Measurements from ENCODE around the gene MPZ.

The MPZ gene

DNA sequence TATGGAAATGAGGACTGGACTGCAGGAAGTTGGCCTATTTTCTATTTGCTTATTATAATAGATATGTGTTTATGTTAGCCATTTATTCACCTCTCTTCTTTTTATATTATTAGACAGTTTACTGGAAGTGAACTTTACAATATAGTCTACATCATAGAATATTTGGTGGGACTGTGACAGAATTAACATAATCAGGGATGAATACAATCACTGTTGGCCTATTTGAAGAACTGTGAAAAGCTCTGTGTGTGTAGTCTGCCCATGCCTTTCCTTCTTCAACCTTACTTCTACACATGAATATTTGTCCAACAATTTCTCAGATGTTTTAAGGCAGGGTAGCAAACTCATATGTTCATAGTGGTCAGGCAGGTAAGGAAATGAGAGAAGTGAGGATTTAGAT lies 12.4 kb downstream of the MPZ start:
- Histone ChIP-seq H4K8ac (ENCODE audit: low read depth, low read length) (no peak overlapping the region), H3K56ac (ENCODE audit: low read length) (no peak overlapping the region), H3K79me1 (ENCODE audit: low read length) (no peaks in the 10 kb centered on the region), H3K36me3 (ENCODE audit: control insufficient read depth, insufficient read depth, low read length) (no peaks in the 10 kb centered on the region), H3K27me3 (ENCODE audit: insufficient read depth, low read length, poor library complexity) (no peaks in the 10 kb centered on the region), H3K23ac (ENCODE audit: low read length) (no peak overlapping the region), H3K4me2 (ENCODE audit: low read length) (no peak overlapping the region), H3K9ac (ENCODE audit: low read length) (no peak overlapping the region), H3K4me1 (ENCODE audit: control insufficient read depth, low read depth, low read length) (no peaks in the 10 kb centered on the region), H2BK5ac (ENCODE audit: low read length) (no peak overlapping the region), H2BK120ac (ENCODE audit: low read depth, low read length) (no peak overlapping the region), H3K4me3 (ENCODE audit: low read length) (no peak overlapping the region), H2BK15ac (replicated peaks; ENCODE audit: low read depth) (no peak overlapping the region), H3K4ac (ENCODE audit: low read depth, low read length) (no peak overlapping the region), H4K5ac (ENCODE audit: low read length) (no peak overlapping the region), H3K79me2 (ENCODE audit: control insufficient read depth, insufficient read depth, low read length) (no peaks in the 10 kb centered on the region), H3K18ac (ENCODE audit: low read length) (no peak overlapping the region), H3K27ac (ENCODE audit: low read depth, low read length) (no peak overlapping the region), H2AK5ac (ENCODE audit: low read length) (no peak overlapping the region)
- no peak for DNase-seq

DNA sequence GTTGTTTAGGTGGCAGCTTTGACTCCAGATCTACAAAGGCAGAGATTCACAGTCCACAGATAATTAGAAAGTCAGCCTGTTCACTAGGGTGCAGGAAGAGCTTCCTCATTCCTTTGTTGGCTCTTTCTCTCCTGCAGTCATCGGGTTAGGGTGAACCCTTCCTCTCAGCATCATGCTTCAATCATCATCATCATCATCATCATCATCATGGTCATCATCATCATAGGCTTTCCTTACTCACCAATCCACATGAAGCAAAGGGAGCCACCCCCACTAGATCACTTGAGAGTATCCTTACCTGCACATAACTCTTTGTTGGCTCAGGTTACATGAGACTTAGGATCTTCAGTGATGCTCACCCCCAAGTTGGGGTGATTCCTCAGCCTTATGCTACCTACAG lies 19.0 kb downstream of the MPZ start:
- Histone ChIP-seq H2BK15ac (replicated peaks; ENCODE audit: low read depth) (no peak overlapping the region), H3K9ac (ENCODE audit: low read length) (no peak overlapping the region), H3K4me2 (ENCODE audit: low read length) (no peak overlapping the region), H3K27me3 (ENCODE audit: insufficient read depth, low read length, poor library complexity) (no peaks in the 10 kb centered on the region), H3K56ac (ENCODE audit: low read length) (no peak overlapping the region), H3K4ac (ENCODE audit: low read depth, low read length) (no peak overlapping the region), H3K4me3 (ENCODE audit: low read length) (no peak overlapping the region), H3K79me1 (ENCODE audit: low read length) (no peaks in the 10 kb centered on the region), H4K8ac (ENCODE audit: low read depth, low read length) (no peak overlapping the region), H3K36me3 (ENCODE audit: control insufficient read depth, insufficient read depth, low read length) (no peaks in the 10 kb centered on the region), H3K18ac (ENCODE audit: low read length) (no peak overlapping the region), H3K23ac (ENCODE audit: low read length) (no peak overlapping the region), H2AK5ac (ENCODE audit: low read length) (no peak overlapping the region), H3K4me1 (ENCODE audit: control insufficient read depth, low read depth, low read length) (no peaks in the 10 kb centered on the region), H2BK5ac (ENCODE audit: low read length) (no peak overlapping the region), H4K5ac (ENCODE audit: low read length) (no peak overlapping the region), H3K27ac (ENCODE audit: low read depth, low read length) (no peak overlapping the region), H3K79me2 (ENCODE audit: control insufficient read depth, insufficient read depth, low read length) (no peaks in the 10 kb centered on the region), H2BK120ac (ENCODE audit: low read depth, low read length) (no peak overlapping the region)
- no peak for DNase-seq
- WGBS (ENCODE audit: extremely low coverage, insufficient coverage, low lambda C conversion rate) = no CpG with 5 or more reads among the region's 1 CpG

DNA sequence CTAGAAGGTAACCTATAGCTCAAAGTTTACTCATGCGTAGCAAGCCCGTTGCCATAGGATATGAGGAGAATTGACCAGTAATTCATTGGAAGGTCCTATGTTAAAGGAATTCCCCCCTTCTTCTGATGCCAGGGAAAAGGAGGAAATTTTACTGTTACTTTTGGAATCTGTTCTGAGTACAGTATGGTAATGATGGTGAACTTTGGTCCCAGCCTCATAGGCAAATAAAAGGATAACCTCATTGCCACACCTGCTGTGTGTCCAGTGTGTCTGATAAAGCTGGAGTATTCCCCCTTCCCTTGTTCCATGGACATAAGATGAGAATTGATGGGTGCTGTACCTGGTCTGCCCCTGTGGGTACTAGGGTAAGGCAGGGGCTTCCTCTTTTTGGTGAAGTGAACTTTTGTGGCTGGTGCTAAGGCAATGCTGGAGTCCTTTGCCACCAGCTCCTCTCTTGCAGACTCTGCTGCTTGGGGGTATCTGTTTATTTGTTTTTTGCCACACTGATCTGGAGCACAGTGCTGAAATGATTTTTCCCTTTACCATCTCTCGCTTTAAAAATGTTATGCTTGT lies 22.2 kb downstream of the MPZ start:
- Histone ChIP-seq H3K9ac (ENCODE audit: low read length) (no peak overlapping the region), H3K27ac (ENCODE audit: low read depth, low read length) (no peak overlapping the region), H4K8ac (ENCODE audit: low read depth, low read length) (no peak overlapping the region), H3K4me2 (ENCODE audit: low read length) (no peak overlapping the region), H3K23ac (ENCODE audit: low read length) (no peak overlapping the region), H3K27me3 (ENCODE audit: insufficient read depth, low read length, poor library complexity) (no peaks in the 10 kb centered on the region), H3K79me1 (ENCODE audit: low read length) (no peaks in the 10 kb centered on the region), H3K4ac (ENCODE audit: low read depth, low read length) (no peak overlapping the region), H4K5ac (ENCODE audit: low read length) (no peak overlapping the region), H3K56ac (ENCODE audit: low read length) (no peak overlapping the region), H3K4me1 (ENCODE audit: control insufficient read depth, low read depth, low read length) (no peaks in the 10 kb centered on the region), H3K36me3 (ENCODE audit: control insufficient read depth, insufficient read depth, low read length) (no peaks in the 10 kb centered on the region), H2BK5ac (ENCODE audit: low read length) (no peak overlapping the region), H2BK15ac (replicated peaks; ENCODE audit: low read depth) (no peak overlapping the region), H2BK120ac (ENCODE audit: low read depth, low read length) (no peak overlapping the region), H2AK5ac (ENCODE audit: low read length) (no peak overlapping the region), H3K79me2 (ENCODE audit: control insufficient read depth, insufficient read depth, low read length) (no peaks in the 10 kb centered on the region), H3K18ac (ENCODE audit: low read length) (no peak overlapping the region), H3K4me3 (ENCODE audit: low read length) (no peak overlapping the region)
- no peak for DNase-seq
- no CpG with 5 or more reads among the region's 3 CpGs for WGBS (ENCODE audit: extremely low coverage, insufficient coverage, low lambda C conversion rate)

DNA sequence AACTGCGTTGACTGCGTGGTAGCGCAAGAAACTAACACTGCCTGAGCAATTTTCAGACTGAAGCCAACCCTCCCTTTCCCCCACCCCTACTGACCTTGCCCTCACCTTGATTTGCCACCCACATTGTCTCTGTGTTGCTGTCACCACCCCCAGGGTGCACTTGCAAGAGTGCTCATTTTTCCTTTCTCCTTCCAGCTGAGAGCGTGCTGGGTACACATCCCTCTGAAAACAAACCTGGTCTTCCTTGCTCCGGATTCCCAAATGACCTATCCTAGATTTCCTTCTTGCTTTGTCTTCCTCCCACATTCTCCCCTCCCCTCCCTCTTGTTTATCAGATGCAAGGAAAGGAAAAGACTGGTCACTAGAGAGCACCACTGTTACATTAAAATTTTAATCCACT lies 24.2 kb downstream of the MPZ start:
- Histone ChIP-seq H3K4me2 (ENCODE audit: low read length) (no peak overlapping the region), H3K79me1 (ENCODE audit: low read length) (no peaks in the 10 kb centered on the region), H3K56ac (ENCODE audit: low read length) (no peak overlapping the region), H3K9ac (ENCODE audit: low read length) (no peak overlapping the region), H2AK5ac (ENCODE audit: low read length) (no peak overlapping the region), H2BK15ac (replicated peaks; ENCODE audit: low read depth) (no peak overlapping the region), H3K4me3 (ENCODE audit: low read length) (no peak overlapping the region), H4K8ac (ENCODE audit: low read depth, low read length) (no peak overlapping the region), H3K36me3 (ENCODE audit: control insufficient read depth, insufficient read depth, low read length) (no peaks in the 10 kb centered on the region), H3K27ac (ENCODE audit: low read depth, low read length) (no peak overlapping the region), H3K4me1 (ENCODE audit: control insufficient read depth, low read depth, low read length) (no peaks in the 10 kb centered on the region), H3K27me3 (ENCODE audit: insufficient read depth, low read length, poor library complexity) (no peaks in the 10 kb centered on the region), H2BK5ac (ENCODE audit: low read length) (no peak overlapping the region), H2BK120ac (ENCODE audit: low read depth, low read length) (no peak overlapping the region), H3K4ac (ENCODE audit: low read depth, low read length) (no peak overlapping the region), H4K5ac (ENCODE audit: low read length) (no peak overlapping the region), H3K79me2 (ENCODE audit: control insufficient read depth, insufficient read depth, low read length) (no peaks in the 10 kb centered on the region), H3K23ac (ENCODE audit: low read length) (no peak overlapping the region), H3K18ac (ENCODE audit: low read length) (no peak overlapping the region)
- WGBS (ENCODE audit: extremely low coverage, insufficient coverage, low lambda C conversion rate) = no CpG with 5 or more reads among the region's 5 CpGs
- no peak for DNase-seq

DNA sequence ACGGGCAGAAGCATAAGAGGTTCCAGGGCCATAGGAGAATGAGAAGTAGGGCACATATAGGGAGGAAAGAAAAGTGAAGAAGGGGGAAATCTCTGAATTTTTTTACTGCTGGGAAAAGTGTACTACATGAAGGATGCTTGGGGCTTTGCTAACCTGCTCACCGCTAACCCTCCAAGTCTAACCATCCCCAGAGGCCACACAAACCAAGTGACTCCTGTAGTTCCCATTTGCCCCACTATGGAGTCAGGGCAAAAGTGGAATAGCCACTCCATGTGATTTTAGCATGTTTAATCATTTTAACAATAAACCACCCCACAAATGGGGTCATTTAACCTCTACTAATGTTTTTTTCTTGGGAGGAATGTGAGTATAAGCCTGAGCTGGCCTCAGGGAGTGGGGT lies 24.7 kb downstream of the MPZ start:
- Histone ChIP-seq H3K4me1 (ENCODE audit: control insufficient read depth, low read depth, low read length) (no peaks in the 10 kb centered on the region), H3K23ac (ENCODE audit: low read length) (no peak overlapping the region), H2BK15ac (replicated peaks; ENCODE audit: low read depth) (no peak overlapping the region), H3K79me2 (ENCODE audit: control insufficient read depth, insufficient read depth, low read length) (no peaks in the 10 kb centered on the region), H4K8ac (ENCODE audit: low read depth, low read length) (no peak overlapping the region), H3K27me3 (ENCODE audit: insufficient read depth, low read length, poor library complexity) (no peaks in the 10 kb centered on the region), H2BK5ac (ENCODE audit: low read length) (no peak overlapping the region), H3K79me1 (ENCODE audit: low read length) (no peaks in the 10 kb centered on the region), H4K5ac (ENCODE audit: low read length) (no peak overlapping the region), H3K4me2 (ENCODE audit: low read length) (no peak overlapping the region), H3K4ac (ENCODE audit: low read depth, low read length) (no peak overlapping the region), H3K9ac (ENCODE audit: low read length) (no peak overlapping the region), H3K27ac (ENCODE audit: low read depth, low read length) (no peak overlapping the region), H3K56ac (ENCODE audit: low read length) (no peak overlapping the region), H2AK5ac (ENCODE audit: low read length) (no peak overlapping the region), H3K4me3 (ENCODE audit: low read length) (no peak overlapping the region), H3K36me3 (ENCODE audit: control insufficient read depth, insufficient read depth, low read length) (no peaks in the 10 kb centered on the region), H3K18ac (ENCODE audit: low read length) (no peak overlapping the region), H2BK120ac (ENCODE audit: low read depth, low read length) (no peak overlapping the region)
- DNase-seq = no peak
- WGBS (ENCODE audit: extremely low coverage, insufficient coverage, low lambda C conversion rate) = no CpG with 5 or more reads among the region's 2 CpGs

DNA sequence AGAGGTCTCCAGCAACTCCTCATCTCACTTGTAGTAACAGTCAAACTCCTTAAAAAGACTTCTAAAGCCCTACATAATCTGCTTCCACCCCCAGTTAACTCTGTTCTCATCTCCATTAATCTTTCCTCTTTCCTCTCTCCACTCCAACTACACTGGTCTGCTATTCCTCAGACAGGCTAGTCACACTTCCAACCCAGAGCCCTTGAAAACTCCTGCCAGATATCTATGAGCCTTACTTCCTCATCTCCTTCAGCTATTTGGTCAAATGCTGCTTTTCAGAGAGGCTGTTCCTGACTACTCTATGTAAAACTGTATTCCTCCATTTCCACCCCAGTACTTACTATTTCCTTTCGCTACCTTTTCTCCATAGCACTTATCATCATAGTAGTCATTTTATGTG lies 26.8 kb downstream of the MPZ start:
- no peak overlapping the region for H3K9ac ChIP-seq (ENCODE audit: low read length)

More for the DNA sequence above, 26.8 kb downstream of the MPZ start:
- H3K23ac ChIP-seq (ENCODE audit: low read length) = no peak overlapping the region
- H2AK5ac ChIP-seq (ENCODE audit: low read length) = no peak overlapping the region
- no peaks in the 10 kb centered on the region for H3K36me3 ChIP-seq (ENCODE audit: control insufficient read depth, insufficient read depth, low read length)
- no peak overlapping the region for H2BK120ac ChIP-seq (ENCODE audit: low read depth, low read length)
- WGBS (ENCODE audit: extremely low coverage, insufficient coverage, low lambda C conversion rate) = no CpG with 5 or more reads among the region's 1 CpG
- no peaks in the 10 kb centered on the region for H3K79me2 ChIP-seq (ENCODE audit: control insufficient read depth, insufficient read depth, low read length)
- H3K79me1 ChIP-seq (ENCODE audit: low read length) = no peaks in the 10 kb centered on the region
- no peak overlapping the region for H3K27ac ChIP-seq (ENCODE audit: low read depth, low read length)
- H4K8ac ChIP-seq (ENCODE audit: low read depth, low read length) = no peak overlapping the region
- no peak overlapping the region for H2BK5ac ChIP-seq (ENCODE audit: low read length)
- H3K27me3 ChIP-seq (ENCODE audit: insufficient read depth, low read length, poor library complexity) = no peaks in the 10 kb centered on the region
- DNase-seq = no peak
- H3K4ac ChIP-seq (ENCODE audit: low read depth, low read length) = no peak overlapping the region
- no peak overlapping the region for H3K4me3 ChIP-seq (ENCODE audit: low read length)
- no peak overlapping the region for H4K5ac ChIP-seq (ENCODE audit: low read length)
- H3K18ac ChIP-seq (ENCODE audit: low read length) = no peak overlapping the region
- H3K4me1 ChIP-seq (ENCODE audit: control insufficient read depth, low read depth, low read length) = no peaks in the 10 kb centered on the region
- H2BK15ac ChIP-seq (replicated peaks; ENCODE audit: low read depth) = no peak overlapping the region
- H3K56ac ChIP-seq (ENCODE audit: low read length) = no peak overlapping the region
- H3K4me2 ChIP-seq (ENCODE audit: low read length) = no peak overlapping the region
